ENCODE data around the gene CAMTA1.

- TF ChIP-seq POLR2A (IDR thresholded peaks at IDR 0.05) (no peak), CTCF (IDR thresholded peaks at IDR 0.05) (no peak)
Measured at GRCh38 chr1:7405844-7406500, 620.7 kb downstream of the CAMTA1 start.
